SH-SY5Y (cell line): ENCODE measurements around the gene FMNL2.

ENCODE experiments used
- GATA2 ChIP-seq: IDR thresholded peaks from 2 replicates; pipeline ENCODE4 v1.6.1; 2011; ENCODE audit warnings: mild to moderate bottlenecking, low read depth, low read length
- GATA3 ChIP-seq: IDR thresholded peaks from 2 replicates; pipeline ENCODE4 v1.6.1; 2011; ENCODE audit warnings: low read depth, mild to moderate bottlenecking, low read length, moderate library complexity

The FMNL2 gene

GRCh38 chr2:152696476-152696875 is 361.5 kb downstream of the FMNL2 start:
- TF ChIP-seq GATA3 (no peak), GATA2 (no peak)
